Measurements from ENCODE around the gene PARP16. TPM values are rescaled to one million over a fixed set of nuclear protein-coding genes. Genes with fewer than 3 reads are reported as not detected.

PARP16 gene
- 10 to 100 TPM; 18.2 to 21.6 (median 19.8) TPM for polyA plus RNA-seq (ENCODE audit: insufficient read depth in 1 of 5, insufficient read length in 5 of 5, low replicate concordance in 1 of 5)
- long read RNA-seq, donor 1, partial matches to known transcripts = 0 of 5 reads
- long read RNA-seq, donor 1, other reads (novel, unspliced or antisense) = 0 of 5 reads
- long read RNA-seq, donor 2, partial matches to known transcripts = 0 of 3 reads
- long read RNA-seq, donor 2, other reads (novel, unspliced or antisense) = 0 of 3 reads
- long read RNA-seq, donor 3, transcript PARP16-206 (6 exons, 2,343 nt) = major isoform, 5 of 6 reads
- long read RNA-seq, donor 3, partial matches to known transcripts = 0 of 6 reads
- long read RNA-seq, donor 3, other reads (novel, unspliced or antisense) = 0 of 6 reads
- long read RNA-seq, donor 4, partial matches to known transcripts = 0 of 5 reads
- long read RNA-seq, donor 4, other reads (novel, unspliced or antisense) = 0 of 5 reads
- long read RNA-seq, donor 5, partial matches to known transcripts = 6 of 9 reads
- long read RNA-seq, donor 5, other reads (novel, unspliced or antisense) = 0 of 9 reads
- long read RNA-seq, donor 6, partial matches to known transcripts = 0 of 4 reads
- long read RNA-seq, donor 6, other reads (novel, unspliced or antisense) = 0 of 4 reads
- long read RNA-seq, donor 7, partial matches to known transcripts = 0 of 4 reads
- long read RNA-seq, donor 7, other reads (novel, unspliced or antisense) = 0 of 4 reads
- long read RNA-seq, donor 8, partial matches to known transcripts = 0 of 1 reads
- long read RNA-seq, donor 8, other reads (novel, unspliced or antisense) = 0 of 1 reads

- peak; percentile 88 to 90 for DNase-seq
Observed at GRCh38 chr15:65286704-65287519, at the start of gene PARP16. PARP16 (minus strand) TSS chr15:65286883; CDS start chr15:65286426, 457 bp downstream.

DNA sequence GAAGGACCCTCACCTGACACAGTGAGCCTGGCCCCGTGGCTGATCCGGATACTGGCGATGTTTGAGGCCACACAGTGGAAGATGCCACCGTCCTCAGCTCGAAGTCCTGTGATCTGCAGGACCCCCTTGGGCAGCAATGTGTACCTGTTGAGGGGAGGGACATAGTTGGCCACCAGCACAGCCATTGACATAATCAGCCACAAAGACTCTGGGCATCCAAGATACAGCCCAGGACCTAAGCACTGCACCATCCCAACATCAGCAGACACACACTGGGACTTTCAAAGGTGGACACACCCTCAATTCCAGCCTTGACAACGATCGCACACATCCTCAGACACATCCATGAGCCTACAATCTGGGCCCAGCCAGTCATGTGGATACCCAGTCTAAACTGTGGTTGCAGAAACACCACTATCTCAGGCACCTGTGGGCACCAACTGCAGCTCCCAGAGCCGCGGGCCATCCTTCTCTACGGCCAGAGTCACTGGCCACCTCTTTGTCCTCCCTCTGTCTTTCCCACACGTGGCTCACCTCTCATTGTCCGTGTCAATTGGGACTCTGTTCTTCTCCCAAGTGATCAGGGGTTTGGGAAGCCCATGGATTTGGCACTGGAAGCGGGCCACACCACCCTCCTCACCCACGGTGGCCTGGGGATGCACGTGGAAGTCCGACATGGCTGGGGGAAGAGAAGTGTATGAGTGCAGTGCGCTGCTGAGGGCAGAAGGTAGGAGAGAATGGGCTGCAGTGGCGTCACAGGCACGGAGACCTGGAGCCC lies 48.8 kb upstream of the PARP16 start:
- DNase-seq = no peak

- no peak for DNase-seq
Observed at GRCh38 chr15:65334586-65335231, 48.0 kb upstream of the PARP16 start.

DNA sequence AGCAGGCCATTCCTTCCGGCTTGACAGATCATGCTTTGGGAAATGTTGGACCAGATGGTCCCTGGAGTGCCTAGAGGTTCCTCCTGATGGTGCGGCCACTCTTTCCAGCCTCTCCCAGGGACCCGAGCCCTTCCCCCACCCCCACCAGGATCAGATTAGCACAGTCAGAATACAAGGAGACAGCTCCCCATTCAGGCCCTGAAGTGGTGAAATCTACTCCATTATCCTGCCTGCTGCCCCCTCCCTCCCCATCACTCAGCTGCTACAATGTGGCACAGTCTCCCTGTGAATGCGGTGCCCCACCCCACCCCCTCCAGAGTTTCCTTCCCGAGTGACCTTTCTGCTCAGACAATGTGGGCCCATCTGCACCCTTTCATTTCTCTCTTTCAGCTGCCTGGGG lies 47.2 kb upstream of the PARP16 start:
- DNase-seq = no peak

DNA sequence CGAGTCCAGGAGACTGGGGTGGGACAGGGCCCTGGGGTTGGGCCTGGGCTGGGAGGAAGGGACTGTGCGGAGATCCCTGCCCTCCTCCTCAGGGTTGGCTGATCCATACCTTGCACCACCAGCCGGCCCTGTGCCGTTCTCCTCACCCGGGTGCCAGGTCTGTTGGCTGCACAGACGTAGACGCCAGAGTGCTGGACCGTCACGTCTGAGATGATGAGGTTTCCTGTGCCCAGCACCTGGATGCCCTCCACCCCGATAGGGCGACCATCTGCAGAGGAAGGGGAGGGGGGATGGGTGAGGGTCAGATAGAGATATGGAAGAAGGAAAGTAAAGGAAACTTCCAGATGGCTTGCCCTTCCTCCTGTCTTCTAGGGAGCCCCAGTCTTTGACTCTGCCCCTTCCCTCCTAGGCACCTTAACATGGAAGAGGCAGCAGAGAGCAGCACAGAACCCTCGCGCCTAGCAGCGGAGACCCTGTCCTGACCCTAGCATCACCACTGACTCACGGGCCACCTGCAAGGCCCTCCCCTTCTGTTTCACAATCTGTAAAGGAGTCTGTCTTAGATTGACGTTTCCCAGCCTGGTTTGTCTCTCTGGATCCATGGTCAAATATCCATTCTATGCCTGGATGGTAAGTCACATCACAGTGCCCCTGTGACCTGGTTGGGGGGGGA lies 46.6 kb upstream of the PARP16 start:
- no peak for DNase-seq

DNA sequence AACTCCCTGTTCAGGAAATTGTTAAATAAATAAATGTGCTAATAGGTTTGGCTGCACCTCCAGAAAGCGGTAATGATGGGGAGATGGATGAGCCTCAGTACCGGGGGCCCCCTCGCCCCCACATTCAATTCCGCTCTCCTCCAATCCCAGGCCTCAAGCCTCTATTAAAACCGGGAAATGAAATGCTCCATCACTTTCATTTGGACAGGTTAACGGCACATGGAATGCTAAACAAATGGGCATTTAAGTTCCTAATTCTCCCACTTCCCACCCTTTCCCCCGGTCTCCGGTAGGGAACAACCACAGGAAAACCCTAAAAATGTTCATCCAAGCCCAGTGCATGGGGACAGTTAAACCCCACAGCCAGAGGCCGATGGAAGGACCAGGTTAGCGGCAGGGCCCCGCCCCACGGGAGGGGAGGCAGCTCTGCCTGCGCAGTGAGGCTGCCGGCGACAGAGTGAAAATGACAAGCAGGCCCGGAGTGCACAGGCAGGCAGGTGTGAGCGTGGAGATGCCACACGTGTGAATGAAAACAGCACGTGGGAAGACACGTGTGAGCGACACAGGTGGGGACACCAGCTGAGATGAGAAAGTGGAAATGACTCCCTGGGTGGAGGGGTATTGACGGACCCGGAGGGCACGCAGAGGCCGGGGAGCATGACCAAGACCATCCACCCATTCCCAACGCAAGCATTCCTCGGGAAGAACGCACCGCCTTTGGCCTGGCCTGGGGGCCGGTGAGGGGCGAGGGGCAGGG lies 45.9 kb upstream of the PARP16 start:
- no peak for DNase-seq

DNA sequence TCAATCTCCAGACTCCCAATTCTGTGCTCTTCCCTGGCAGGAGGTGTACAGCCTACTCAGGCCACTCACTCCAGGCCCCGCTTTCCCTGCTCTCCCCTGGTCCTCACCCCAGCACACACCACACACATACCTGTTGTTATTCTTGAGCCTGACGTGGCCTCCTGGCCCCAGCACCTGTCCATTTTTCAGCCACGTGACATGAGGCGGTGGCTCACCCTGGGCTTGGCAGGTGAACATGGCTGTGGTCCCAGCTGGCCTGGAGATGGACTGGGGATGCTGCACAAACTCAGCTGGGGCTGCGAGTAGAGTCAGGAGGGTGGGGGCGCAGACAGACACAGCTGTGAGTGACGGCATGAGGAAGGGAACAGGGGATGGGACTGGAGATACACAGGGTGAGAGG lies 45.1 kb upstream of the PARP16 start:
- DNase-seq = no peak

- no peak for DNase-seq
Observed at GRCh38 chr15:65330934-65331645, 44.4 kb upstream of the PARP16 start.

DNA sequence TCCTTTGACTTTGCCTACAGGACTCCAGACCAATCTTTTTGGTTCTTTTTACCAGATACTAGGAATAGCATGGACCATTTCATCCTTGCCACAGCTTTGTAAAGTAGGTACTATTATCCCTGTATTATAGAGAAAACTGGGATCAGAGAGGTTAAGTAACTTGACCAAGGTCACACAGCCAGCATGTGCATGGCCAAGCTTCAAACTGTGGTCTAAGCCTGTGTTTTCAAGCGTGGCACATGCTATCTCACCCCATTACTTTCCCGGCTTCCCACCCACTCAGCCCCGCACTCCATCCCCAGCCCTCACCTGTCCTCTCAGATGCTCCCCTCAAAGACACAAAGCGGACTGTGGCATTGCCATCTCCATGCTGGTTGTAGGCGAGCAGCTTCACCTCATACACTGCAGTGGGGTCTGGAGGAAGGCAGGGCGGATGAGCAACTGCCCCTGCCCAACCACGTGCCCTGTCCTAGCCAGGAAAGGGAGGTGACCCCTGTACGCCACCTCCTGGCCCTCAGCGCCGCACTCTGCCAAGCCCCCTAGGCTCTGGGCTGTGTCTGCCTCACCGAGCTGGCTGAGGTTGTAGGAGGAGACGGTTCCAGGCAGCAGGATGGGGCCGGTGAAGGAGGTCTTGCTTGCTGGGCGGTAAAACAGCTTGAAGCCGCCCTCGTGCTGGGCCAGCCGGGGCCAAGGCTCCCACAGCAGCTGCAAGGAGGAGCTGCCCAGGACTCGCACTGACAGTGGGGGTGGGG lies 43.5 kb upstream of the PARP16 start:
- DNase-seq = no peak

DNA sequence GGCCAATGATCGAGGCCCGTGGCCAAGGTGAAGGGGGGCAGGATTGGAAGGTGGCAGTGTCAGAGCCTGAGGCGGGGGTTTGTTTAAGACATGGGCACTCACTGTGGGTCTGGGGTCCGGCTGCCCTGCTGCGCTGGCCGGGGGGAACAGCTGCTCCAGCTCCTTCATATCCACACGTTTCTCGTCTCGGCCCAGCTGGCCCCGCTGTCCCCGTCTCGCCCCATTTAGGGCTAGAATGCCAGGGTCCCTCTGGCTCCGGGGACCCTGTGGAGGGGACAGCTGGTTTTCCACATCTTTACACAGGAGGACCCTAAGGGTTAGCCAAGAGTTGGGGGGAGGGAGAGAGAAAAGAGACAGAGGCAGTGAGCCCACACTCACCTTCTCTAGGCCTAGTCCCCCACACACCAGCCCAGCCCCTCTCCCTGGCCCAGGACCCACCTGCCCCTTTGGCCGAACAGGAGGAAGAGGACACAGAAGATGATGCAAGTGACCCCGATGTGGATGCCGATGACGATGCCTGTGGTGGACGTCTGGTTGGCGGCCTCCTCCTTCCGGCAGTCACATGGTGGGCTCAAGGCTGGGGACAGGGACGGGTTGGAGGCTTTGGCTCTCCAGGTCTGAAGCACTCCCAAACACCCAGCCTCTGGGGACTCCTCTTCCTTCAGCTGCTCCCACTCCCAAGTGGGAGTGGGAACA lies 42.8 kb upstream of the PARP16 start:
- DNase-seq = no peak

DNA sequence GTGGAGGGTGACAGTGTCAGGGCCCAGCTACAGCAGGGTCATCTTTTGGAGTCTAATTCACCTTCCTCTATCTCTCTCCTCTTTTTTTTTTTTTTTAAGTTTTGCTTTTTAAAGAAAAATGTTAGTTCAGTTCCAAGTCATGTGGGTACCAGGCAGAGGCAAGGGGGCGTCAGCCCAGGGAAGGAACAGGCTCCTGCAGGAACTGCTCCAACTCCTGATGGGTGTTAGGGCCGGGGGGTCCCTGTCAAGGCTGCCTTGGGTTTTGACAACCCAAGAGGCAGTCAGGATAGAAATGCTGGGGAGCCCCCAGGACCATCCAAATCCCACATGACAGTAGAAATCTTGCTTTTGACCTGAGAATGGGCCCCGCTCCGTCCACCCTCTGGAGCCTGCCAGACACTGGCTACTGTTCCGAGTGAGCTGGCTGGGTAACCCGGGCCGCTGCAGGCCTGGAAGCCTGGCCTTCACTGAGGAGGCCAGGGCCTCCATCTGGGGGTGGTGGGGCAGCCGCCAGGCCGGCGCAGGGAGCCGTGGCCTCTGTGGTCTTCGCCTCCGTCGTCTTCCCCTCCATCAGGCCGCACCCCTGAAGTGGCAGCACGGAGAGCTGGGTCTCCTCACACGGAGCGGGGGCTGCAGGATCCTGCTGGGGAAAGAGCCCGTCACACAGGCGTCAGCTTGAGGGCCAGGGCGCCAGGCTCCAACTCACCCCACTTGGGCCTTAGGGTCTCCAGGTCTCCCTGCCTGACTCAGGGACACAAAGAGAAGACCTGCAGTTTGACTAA lies 42.0 kb upstream of the PARP16 start:
- no peak for DNase-seq

DNA sequence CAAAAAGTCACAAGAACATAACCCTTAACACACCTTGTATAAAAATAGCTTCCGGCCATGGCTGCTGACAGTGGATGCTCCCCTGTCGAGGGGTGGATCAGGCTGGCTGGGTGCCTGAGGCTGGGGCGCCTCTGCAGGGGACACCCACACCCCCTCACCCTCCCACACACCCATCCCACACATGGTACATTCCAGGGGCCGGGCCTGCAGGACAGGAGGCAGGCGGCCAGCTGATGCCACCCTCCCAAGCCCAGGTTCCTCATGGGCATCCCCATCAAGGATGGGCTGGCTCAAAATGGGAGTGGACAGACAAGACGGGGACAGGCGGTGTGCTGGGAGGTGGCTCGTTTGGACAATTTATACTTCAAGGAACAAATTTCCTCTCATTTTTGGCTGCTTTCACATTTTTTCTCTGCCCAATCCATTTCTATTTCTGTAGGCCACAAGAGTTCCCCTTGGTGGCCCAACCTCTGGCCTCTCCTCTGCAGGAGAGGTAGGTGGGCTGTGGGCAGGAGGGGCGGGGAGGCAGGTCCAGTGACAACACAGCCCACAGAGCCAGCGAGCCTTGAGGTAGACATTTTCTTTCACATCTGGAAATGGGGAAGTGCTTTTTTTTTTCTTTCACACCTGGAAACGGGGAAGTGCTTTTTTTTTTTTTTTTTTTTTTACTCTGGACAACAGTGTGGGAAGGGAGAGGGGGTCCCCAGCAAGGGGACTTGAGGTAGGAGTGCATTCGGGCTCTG lies 41.1 kb upstream of the PARP16 start:
- DNase-seq = no peak

DNA sequence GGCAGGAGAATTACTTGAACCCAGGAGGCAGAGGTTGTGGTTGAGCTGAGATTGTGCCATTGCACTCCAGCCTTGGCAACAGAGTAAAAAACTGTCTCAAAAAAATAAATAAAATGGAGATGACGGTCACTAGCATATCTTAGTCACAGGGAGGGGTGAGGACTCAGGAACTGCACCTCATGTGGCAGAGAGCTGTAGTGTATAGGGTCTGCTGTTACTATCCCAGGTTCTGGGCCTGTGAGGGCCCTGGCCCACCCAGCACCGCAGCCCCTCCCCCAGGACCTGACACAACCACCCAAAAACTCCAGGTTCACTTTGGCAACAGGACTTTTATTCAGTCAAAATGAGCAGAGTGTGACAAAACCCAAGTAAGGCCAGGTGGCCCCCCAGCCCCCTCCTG lies 40.1 kb upstream of the PARP16 start:
- DNase-seq = no peak

DNA sequence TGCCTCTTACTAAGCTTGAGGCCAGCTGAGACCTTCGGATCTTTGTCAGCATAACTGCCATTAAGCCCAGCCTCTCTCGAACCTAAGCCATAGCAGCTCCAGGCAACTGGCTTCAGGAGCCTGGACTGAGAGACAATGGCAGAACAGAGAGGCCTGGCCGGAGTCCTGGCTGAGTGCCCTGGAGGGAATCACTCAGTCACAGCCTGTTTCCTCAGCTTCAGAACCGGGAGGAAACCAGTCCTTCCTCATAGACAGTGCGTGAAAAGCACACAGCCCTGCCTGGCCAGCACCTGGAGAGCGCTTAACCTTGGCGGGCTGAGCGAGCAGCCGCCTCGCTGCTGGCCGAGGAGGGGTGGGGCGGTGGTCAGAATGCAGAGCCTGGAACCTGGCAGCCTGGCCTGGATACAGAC lies 39.4 kb upstream of the PARP16 start:
- peak; percentile 45 to 61 for DNase-seq

DNA sequence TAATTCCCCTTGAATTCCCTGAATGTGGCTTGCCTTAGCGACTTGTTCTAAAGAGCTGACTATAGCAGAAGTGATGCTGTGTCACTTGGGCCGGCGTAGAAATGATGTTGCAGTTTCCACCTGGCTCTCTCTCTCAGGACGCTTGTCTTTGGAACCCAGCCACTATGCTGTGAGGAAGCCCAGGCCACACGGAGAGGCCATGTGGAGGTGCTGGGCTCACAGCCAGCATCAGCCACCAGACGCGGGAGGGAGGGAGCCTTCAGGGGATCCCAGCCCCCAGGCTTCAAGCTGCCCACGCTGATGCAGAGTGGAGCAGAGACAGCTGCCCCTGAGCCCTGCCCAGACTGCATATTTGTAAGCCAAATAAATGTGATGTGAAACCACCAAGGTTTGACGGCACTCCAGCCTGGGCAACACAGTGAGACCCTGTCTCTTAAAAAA lies 36.4 kb upstream of the PARP16 start:
- DNase-seq = peak; percentile 26 to 46
